Activated CD8-positive, alpha-beta memory T cell treated with anti-CD3 and anti-CD28 coated beads for 24 hours (primary cell): ENCODE results near the gene DCP1A.

Source experiments
- DNase-seq: peaks from one replicate; pipeline ENCODE4 v3.0.0-alpha.2; 2020

Gene DCP1A

DNA sequence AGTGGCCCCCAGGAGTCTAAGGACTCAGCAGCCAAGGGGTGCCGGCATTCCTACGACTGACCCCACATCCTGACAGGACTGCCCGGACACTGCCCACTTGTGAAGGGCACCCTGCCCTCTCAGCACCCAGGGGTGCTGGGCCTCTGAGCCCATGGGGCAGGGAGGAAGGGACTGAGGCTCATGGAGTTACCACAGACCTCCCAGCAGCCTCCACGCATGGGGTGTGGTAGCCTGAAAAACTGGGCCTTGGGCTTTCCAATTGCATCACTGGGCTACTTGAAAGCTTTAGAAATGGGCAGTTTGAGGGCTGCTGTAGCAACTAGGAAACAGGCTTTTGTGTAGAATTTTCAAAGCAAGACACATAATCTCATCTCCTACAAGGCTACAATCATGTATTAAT, 104.7 kb downstream of the DCP1A start:
- DNase-seq: no peak

DNA sequence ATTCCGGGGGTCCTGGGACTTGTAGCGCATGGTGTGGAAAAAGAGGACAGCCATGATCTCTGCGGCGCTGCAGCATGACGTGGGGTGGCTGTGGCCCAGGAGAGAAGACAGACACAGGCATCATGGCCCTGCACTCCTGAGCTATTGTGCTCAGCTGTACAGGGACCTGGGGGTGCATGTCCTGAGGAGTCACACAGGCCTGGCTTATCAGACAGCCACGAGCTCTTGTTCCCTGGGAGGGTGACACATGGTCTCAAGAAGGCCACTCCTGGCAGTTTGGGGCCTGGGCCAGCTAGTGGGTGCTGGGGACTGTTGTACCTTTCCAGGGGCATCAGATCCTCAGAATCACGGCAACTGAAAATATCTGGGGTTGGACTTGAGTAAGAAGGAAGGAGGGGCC, 105.2 kb downstream of the DCP1A start:
- no peak for DNase-seq

DNA sequence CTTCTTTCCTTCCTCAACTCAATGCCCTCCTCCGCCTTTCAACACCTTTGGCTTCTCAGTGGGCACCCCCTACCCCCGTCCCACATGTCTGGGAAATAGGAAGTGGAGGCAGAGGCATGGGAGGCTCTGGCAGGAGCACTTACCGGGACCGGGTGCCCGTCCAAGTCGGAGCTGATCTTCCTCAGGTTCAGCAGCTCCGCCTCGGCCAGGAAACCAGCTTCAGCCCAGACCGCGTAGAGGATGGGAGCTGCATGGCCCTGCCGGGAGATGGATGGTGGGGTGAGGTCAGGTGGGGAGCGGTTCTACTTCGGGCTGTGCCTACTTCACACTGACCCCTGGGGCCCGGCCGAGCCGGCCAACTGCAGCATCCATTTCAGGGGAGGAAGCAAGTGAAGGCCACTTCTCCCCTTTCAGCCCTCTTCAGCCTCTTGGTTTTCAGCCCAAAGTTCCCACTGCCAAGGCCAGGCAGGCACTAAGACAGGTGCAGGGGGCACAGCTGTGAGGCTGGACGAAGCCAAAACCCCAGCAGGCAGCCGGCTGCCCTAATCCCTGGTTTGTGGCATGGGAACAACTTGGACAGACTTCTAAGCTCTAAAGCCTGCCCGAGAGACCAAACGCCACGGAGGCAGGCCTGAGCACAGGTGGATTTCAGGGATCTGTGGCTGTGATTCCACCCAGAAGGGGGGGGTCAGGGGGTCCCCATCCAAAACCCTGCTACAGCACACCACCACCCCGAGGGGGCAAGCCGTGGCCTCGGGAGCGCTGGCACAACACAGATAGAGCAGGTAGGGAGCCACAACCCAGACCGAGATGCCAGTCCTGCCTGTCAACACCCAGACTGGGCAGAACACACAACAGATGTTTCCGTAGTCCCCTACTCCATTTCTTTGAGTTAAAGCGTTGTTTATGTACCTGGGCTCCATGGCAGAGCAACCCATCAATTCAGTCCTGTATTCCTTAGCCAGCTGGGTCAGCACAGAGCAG, 106.1 kb downstream of the DCP1A start:
- no peak for DNase-seq

GRCh38 chr3:53239800-53240199, 107.5 kb downstream of the DCP1A start:
- DNase-seq: no peak

- no peak for DNase-seq
Observed at GRCh38 chr3:53238886-53239285, 108.5 kb downstream of the DCP1A start.

DNA sequence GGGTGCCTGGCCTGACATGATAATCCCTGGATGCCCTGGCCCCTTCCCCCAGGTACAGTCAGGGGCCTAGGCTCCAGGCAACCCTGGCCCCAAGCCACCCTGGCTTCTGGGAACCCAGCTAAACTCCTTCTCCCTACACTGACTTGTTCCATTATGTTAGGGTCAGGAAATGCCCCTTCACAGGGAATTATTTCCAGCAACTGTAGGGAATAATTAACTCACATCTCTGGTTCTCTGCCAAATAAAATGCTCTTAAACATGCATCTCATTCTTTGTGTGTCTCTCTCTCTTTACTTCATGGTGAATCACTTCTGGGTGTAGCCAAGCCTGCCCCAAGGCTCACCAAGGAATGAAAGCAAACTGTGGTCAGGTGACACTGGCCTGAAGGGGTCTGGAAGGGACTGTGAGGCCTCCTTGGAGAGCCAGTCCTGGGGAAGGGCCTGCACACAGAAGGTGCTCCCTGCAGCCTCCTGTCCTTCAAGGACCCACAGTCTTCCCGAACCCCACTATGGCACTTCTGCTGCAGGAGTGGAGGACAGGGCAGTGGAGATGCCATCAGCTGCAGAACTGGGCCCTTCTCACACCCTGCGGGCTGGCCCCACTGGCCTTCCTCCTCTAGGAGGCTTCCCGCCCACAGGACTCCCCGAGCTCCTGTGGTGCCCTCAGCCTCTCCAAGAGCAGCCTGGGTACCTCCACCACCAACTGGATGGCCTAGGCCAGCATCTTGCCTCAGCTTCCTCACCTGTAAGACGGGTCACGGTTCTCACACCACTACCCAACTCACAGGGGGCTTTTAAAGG, 109.1 kb downstream of the DCP1A start:
- DNase-seq: no peak

GRCh38 chr3:53236112-53236841, 111.1 kb downstream of the DCP1A start:
- DNase-seq: no peak

DNA sequence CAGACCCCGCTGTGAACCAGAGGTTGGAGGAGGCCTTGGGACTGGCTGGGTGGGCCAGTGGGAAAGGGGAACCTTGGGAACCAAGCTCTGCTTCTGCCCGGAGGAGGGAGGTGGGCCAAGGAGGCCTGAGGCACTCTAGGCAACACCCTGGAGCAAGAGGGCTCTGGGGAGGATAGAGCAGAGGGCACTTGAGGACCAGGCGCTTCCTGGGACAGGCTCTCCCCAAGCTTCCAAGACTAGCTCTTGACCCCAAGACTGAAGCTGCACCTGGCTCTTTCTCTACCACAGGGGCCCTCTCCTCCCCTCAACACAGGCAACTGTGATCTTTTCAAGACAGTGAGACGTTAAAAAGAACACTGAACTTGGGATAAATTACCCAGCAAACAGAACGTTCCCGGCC, 111.8 kb downstream of the DCP1A start:
- DNase-seq: no peak

- no peak for DNase-seq
Observed at GRCh38 chr3:53234841-53235232, 112.5 kb downstream of the DCP1A start.

DNA sequence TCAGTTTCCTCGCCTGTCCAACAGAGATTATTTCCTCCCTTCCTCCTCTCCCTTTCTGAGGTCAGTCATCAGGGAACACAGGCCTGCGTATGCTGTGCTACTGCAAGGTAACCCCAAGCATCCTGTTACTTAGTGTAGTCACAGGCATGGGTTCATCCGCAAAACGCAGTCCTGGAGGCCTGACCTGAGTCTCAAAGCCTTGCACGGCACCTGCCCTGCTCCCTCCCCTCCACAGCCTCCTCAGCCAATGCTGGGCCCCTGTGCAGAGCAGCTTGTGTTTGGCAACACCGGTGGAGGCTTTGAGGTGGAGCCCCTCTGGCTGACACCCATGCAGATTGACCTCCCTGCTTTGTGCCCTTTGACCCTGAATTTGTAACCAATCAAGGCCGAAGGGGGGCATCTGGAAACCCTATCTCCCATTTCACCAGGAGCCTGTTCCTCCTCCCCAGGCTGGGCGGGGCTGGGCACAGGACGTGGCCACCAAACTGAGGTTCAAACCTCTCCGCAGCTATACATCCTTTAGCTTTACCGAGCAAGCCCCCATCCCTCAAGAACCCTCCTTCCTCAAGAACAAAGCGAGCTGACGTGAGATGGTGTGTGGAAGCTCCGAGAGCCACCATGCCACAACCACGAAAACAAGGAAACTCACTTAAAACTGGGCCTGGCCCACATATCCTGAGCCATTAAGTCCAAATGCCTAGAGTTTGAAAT, 113.1 kb downstream of the DCP1A start:
- no peak for DNase-seq
